B cell (primary cell): ENCODE results near the gene STXBP2. TPM values are rescaled to one million over a fixed set of nuclear protein-coding genes. Genes with fewer than 3 reads are reported as not detected.

Source experiments
- ATAC-seq: fragments of 200-7000 bp; cut with Tn5 transposase; one replicate; pipeline ENCODE4 v1.10.0; 2021; ENCODE audit warnings: low read depth, mild to moderate bottlenecking, moderate number of reproducible peaks, moderate library complexity
- CTCF ChIA-PET: fragments of 350-600 bp; sonication (Branson Sonifier 250); formaldehyde crosslinking; loops from one replicate; lab custom pipeline; 2021; ENCODE audit warnings: antibody characterized with exemption, inconsistent platforms; lab: Charles Lee
- POLR2A ChIA-PET: fragments of 350-600 bp; sonication (Branson Sonifier 250); formaldehyde crosslinking; loops from one replicate; lab custom pipeline; 2021; ENCODE audit warnings: antibody characterized with exemption; lab: Charles Lee
- DNase-seq: peaks from one replicate; pipeline ENCODE4 v3.0.0; 2013
- H2AFZ ChIP-seq: 2 replicates; pipeline ENCODE4 v1.6.1; 2012; ENCODE audit warnings: mild to moderate bottlenecking, low read depth, low read length; ENCODE audit not compliant: insufficient read depth, poor library complexity, severe bottlenecking
- H3K27ac ChIP-seq, 2 donors: 1 replicate in 1 of 2; 2 replicates in 1 of 2; pipeline ENCODE4 v1.5.1; 2012 to 2013; ENCODE audit warnings: low read length in 2 of 2, mild to moderate bottlenecking in 2 of 2, moderate library complexity in 1 of 2
- H3K27me3 ChIP-seq, 4 experiments: fragments of 200-600 bp in 1 of 4; sonication (generic) in 1 of 4; replicated peaks in 1 of 4; 1 replicate in 2 of 4; 2 replicates in 2 of 4; pipeline versions ENCODE4 v1.6.1 to v1.7.0; 2013 to 2016; ENCODE audit warnings: low read length in 3 of 4, mild to moderate bottlenecking in 2 of 4, mixed read lengths in 1 of 4, moderate library complexity in 1 of 4; ENCODE audit not compliant: insufficient read depth in 4 of 4, control insufficient read depth in 3 of 4; ENCODE audit errors: control extremely low read depth in 1 of 4
- H3K36me3 ChIP-seq, 2 experiments: replicated peaks in 1 of 2; 1 replicate in 1 of 2; 2 replicates in 1 of 2; pipeline versions ENCODE4 v1.6.1 to v1.7.1; 2013; ENCODE audit warnings: low read length in 1 of 2; ENCODE audit not compliant: insufficient read depth in 2 of 2, control insufficient read depth in 1 of 2; ENCODE audit errors: control extremely low read depth in 1 of 2, extremely low read depth in 1 of 2
- H3K4me1 ChIP-seq, 2 donors: fragments of 200-600 bp in 1 of 2; sonication (generic) in 1 of 2; 1 replicate in 1 of 2; 2 replicates in 1 of 2; pipeline versions ENCODE4 v1.5.1 to v1.6.1; 2013 to 2017; ENCODE audit warnings: low read length in 2 of 2; ENCODE audit not compliant: control insufficient read depth in 2 of 2, insufficient read depth in 2 of 2
- H3K4me2 ChIP-seq: replicated peaks from 2 replicates; pipeline ENCODE3; 2012; ENCODE audit warnings: mild to moderate bottlenecking, low read depth, low read length; ENCODE audit not compliant: poor library complexity, severe bottlenecking
- H3K4me3 ChIP-seq, 5 experiments: fragments of 200-600 bp in 1 of 5; sonication (generic) in 1 of 5; 1 replicate in 3 of 5; 2 replicates in 2 of 5; pipeline versions ENCODE4 v1.5.1 to v1.7.0; 2011 to 2016; ENCODE audit warnings: low read length in 4 of 5, mild to moderate bottlenecking in 4 of 5, low read depth in 2 of 5, control low read depth in 1 of 5, moderate library complexity in 1 of 5; ENCODE audit not compliant: insufficient read depth in 1 of 5; ENCODE audit errors: control extremely low read depth in 1 of 5, extremely low read depth in 1 of 5
- H3K79me2 ChIP-seq: fragments of 200-600 bp; sonication (generic); one replicate; pipeline ENCODE4 v1.6.0; 2016; ENCODE audit warnings: low read length; ENCODE audit not compliant: control insufficient read depth, insufficient read depth
- H3K9ac ChIP-seq: fragments of 200-600 bp; sonication (generic); 2 replicates; pipeline ENCODE4 v1.6.1; 2017; ENCODE audit warnings: mild to moderate bottlenecking, low read length, moderate library complexity
- H3K9me3 ChIP-seq, 3 donors: one replicate each; pipeline versions ENCODE4 v1.6.1 to v1.7.1; 2013; ENCODE audit warnings: low read length in 2 of 3; ENCODE audit not compliant: control insufficient read depth in 2 of 3, insufficient read depth in 1 of 3; ENCODE audit errors: control extremely low read depth in 1 of 3
- H4K20me1 ChIP-seq: 2 replicates; pipeline ENCODE4 v1.6.0; 2012; ENCODE audit warnings: mild to moderate bottlenecking, low read length; ENCODE audit not compliant: insufficient read depth, control insufficient read depth, poor library complexity, severe bottlenecking
- H3K27ac Mint-ChIP-seq: one replicate; pipeline ENCODE4 v1.8.0; 2021; ENCODE audit warnings: mixed read lengths
- H3K27me3 Mint-ChIP-seq: one replicate; pipeline ENCODE4 v1.8.0; 2021; ENCODE audit warnings: mixed read lengths
- H3K4me1 Mint-ChIP-seq: one replicate; pipeline ENCODE4 v1.8.0; 2021; ENCODE audit warnings: mixed read lengths
- H3K4me3 Mint-ChIP-seq: one replicate; pipeline ENCODE4 v1.8.0; 2021; ENCODE audit warnings: mixed read lengths
- H3K9me3 Mint-ChIP-seq: one replicate; pipeline ENCODE4 v1.8.0; 2022; ENCODE audit warnings: mixed read lengths; ENCODE audit not compliant: insufficient read depth
- EZH2 ChIP-seq: IDR thresholded peaks from 2 replicates; pipeline ENCODE4 v1.6.1; 2012; ENCODE audit warnings: borderline replicate concordance, low read depth, mild to moderate bottlenecking, moderate library complexity, low read length; ENCODE audit not compliant: insufficient read depth, poor library complexity, severe bottlenecking
- whole genome bisulfite sequencing: methylation state at CpG from one replicate; pipeline ENCODE4 v1.1.5; 2013; ENCODE audit warnings: missing lambda C conversion rate; ENCODE audit not compliant: insufficient coverage; 5-methylcytosine and 5-hydroxymethylcytosine counted together
- intact Hi-C: fragments of 100-400 bp; cut with micrococcal nuclease; formaldehyde crosslinking; loops from one replicate; pipeline ENCODE4 v1.10.0; 2022
- polyA plus RNA-seq: library from polyadenylated mRNA; depleted of rRNA; stranded (reverse); fragments of >200 nt; gene quantifications from 2 replicates; pipeline ENCODE4 v1.2.3, GENCODE V29; 2012
- total RNA-seq, 2 donors: library from RNA; stranded (reverse); fragments of 120-200 nt in 1 of 2; gene quantifications; 1 replicate in 1 of 2; 2 replicates in 1 of 2; pipeline versions ENCODE4 v1.2.3 to v1.2.4, GENCODE V29; 2013 to 2022
- TF ChIP-seq, protein P1 (sequence below): fragments of 200-600 bp; IDR thresholded peaks from one replicate; pipeline ENCODE4 v1.8.0; 2022; ENCODE audit warnings: antibody characterized with exemption, mild to moderate bottlenecking

Gene STXBP2
- total and polyA plus RNA-seq, 2 donors (not counting 1 experiment from before 2014, with no cell fraction given) = 222 to 226 TPM

DNA sequence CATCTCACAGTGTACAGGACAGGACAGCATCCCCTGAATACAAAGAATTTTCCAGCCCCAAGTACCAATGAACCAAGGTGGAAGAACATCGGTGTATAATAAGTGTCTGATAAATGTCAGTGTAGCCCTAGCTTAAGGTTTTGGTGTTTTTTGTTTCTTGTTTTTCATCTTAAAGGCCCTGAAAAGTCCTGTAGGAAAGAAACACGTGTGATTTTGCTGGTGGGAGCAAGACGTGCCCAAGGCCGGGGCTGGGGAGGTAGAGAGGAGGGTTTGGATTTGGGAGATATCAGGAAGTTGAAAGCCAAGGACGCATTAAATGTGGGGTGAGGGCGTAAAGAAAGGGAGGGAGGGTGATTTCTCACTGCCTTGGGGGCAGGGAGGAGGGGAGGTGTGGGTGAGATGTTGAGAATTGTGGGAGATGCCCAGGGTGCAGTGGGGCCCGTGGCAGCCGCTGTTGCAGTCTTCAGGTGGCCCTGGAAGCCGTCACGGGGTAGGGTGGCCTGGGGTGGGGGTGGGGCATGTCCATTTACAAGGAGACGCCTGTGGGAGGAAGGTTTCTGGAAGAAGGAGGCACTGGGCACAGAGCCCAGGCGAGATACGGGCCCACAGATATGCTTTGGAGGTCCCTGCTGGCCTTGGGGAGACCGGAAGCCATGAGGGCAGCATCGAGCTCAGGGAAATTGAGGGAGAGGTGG is 34.5 kb upstream of the STXBP2 start:
- 63% methylated on average over 15 of the region's 15 CpGs for WGBS
- H3K36me3 ChIP-seq = no peaks in the 10 kb centered on the region
- H3K4me3 ChIP-seq = no peak overlapping the region
- ChIA-PET CTCF (no interaction called here), POLR2A (no interaction called here)
- no peaks in the 10 kb centered on the region for H4K20me1 ChIP-seq
- intact Hi-C loops = no loop called here
- H3K27ac ChIP-seq = no peak overlapping the region
- peaks cover under 1% of the 10 kb centered on the region for H3K4me1 Mint-ChIP-seq
- H3K4me3 Mint-ChIP-seq = no peak overlapping the region
- no peaks in the 10 kb centered on the region for H3K79me2 ChIP-seq
- no peak overlapping the region for H3K9ac ChIP-seq
- H3K9me3 ChIP-seq = peaks cover 0 to 9% (median 0%) of the 10 kb centered on the region in 3 donors
- H3K9me3 Mint-ChIP-seq = peaks cover 2% of the 10 kb centered on the region
- H3K4me1 ChIP-seq = no peaks in the 10 kb centered on the region
- no peak overlapping the region for H2AFZ ChIP-seq
- ATAC-seq (no peak), DNase-seq (no peak)
- no peak overlapping the region for H3K27ac Mint-ChIP-seq
- H3K4me2 ChIP-seq = no peak overlapping the region
- peaks cover 29% of the 10 kb centered on the region for H3K27me3 Mint-ChIP-seq
- peaks cover 0 to 37% (median under 1%) of the 10 kb centered on the region in 4 experiments for H3K27me3 ChIP-seq
- TF ChIP-seq, protein P1, sequence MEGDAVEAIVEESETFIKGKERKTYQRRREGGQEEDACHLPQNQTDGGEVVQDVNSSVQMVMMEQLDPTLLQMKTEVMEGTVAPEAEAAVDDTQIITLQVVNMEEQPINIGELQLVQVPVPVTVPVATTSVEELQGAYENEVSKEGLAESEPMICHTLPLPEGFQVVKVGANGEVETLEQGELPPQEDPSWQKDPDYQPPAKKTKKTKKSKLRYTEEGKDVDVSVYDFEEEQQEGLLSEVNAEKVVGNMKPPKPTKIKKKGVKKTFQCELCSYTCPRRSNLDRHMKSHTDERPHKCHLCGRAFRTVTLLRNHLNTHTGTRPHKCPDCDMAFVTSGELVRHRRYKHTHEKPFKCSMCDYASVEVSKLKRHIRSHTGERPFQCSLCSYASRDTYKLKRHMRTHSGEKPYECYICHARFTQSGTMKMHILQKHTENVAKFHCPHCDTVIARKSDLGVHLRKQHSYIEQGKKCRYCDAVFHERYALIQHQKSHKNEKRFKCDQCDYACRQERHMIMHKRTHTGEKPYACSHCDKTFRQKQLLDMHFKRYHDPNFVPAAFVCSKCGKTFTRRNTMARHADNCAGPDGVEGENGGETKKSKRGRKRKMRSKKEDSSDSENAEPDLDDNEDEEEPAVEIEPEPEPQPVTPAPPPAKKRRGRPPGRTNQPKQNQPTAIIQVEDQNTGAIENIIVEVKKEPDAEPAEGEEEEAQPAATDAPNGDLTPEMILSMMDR = no peak
- no peak for TF ChIP-seq EZH2

DNA sequence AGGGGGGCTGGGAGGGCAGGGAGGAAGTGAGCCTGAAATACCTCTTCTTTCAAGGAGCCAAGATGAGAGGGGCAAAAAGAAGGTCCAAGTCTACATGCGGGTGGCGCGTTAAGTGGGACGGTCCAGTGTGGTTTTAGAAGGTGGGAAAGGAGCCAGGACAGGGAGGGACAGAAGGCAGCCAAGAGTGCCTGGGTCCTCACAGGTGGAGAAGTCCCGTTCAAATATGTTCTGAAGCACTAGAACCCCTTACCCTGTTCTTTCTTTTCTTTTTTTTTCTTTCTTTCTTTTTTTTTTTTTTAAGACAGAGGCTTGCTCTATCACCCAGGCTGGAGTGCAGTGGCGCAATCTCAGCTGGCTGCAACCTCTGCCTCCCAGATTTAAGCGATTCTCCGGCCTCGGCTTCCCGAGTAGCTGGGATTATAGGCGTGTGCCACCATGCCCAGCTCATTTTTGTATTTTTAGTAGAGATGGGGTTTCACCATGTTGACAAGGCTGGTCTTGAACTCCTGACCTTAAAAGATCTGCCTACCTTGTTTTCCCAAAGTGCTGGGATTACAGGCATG is 33.9 kb upstream of the STXBP2 start:
- H3K9me3 ChIP-seq = peaks cover 0 to 9% (median 0%) of the 10 kb centered on the region in 3 donors
- ChIA-PET CTCF (no interaction called here), POLR2A (no interaction called here)
- H2AFZ ChIP-seq = no peak overlapping the region
- ATAC-seq (no peak), DNase-seq (no peak)
- no peak overlapping the region for H3K27ac ChIP-seq
- intact Hi-C loops = no loop called here
- no peaks in the 10 kb centered on the region for H3K4me1 ChIP-seq
- H3K79me2 ChIP-seq = no peaks in the 10 kb centered on the region
- Mint-ChIP-seq H3K4me3 (no peak overlapping the region), H3K9me3 (peaks cover 2% of the 10 kb centered on the region), H3K4me1 (no peaks in the 10 kb centered on the region), H3K27me3 (peaks cover 23% of the 10 kb centered on the region), H3K27ac (no peak overlapping the region)
- no peak overlapping the region for H3K4me3 ChIP-seq
- WGBS = 69% methylated on average over 5 of the region's 11 CpGs
- TF ChIP-seq EZH2 = no peak
- TF ChIP-seq, protein P1 = no peak
- H4K20me1 ChIP-seq = no peaks in the 10 kb centered on the region
- no peaks in the 10 kb centered on the region for H3K36me3 ChIP-seq
- H3K27me3 ChIP-seq = peaks cover 0 to 31% (median 0%) of the 10 kb centered on the region in 4 experiments
- H3K4me2 ChIP-seq = no peak overlapping the region
- no peak overlapping the region for H3K9ac ChIP-seq
